ENCODE data around the gene CLTRN. TPM values are rescaled to one million over a fixed set of nuclear protein-coding genes. Genes with fewer than 3 reads are reported as not detected.

CLTRN gene
- total and polyA plus RNA-seq, 2 donors (not counting 3 experiments of a cell fraction or from before 2014, with no cell fraction given): 0.04 TPM; not detected in 1

DNA sequence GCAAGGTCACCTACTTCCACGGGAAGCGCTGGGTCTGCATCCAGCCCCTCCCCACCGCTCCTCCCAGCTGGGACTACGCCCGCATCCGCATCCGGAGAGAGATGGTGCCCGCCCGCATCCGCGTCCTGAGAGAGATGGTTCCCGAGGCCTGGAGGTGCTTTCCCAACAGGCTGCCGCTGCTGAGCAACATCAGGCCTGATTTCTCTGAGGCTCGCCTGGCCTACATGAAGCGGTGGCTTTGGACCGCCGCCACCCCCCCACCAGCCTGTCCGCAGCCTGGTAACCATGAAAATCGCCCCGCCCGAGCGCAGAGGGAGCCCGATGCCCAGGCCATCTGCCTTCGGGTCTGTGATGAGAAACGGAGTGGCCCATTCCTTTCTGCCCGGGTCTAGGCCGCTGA, 18.1 kb downstream of the CLTRN start:
- Histone ChIP-seq H3K79me2 (ENCODE audit: control insufficient read depth, insufficient read depth, low read length) (no peaks in the 10 kb centered on the region), H3K27me3 (ENCODE audit: control insufficient read depth in 2 of 2, insufficient read depth in 2 of 2, low read length in 2 of 2) (peaks cover 0 to 6% of the 10 kb centered on the region in 2 experiments), H3K4me3 (replicated peaks in 1 of 3; ENCODE audit: insufficient read depth in 1 of 3, low read depth in 1 of 3, low read length in 3 of 3) (no peak overlapping the region), H3K4me1 (ENCODE audit: control insufficient read depth, extremely low read depth, insufficient read depth, low read length) (no peaks in the 10 kb centered on the region), H3K9ac (replicated peaks; ENCODE audit: extremely low read depth, insufficient read depth, low read length) (no peak overlapping the region), H3K9me1 (replicated peaks; ENCODE audit: control insufficient read depth, extremely low read depth, insufficient read depth, low read length) (no peaks in the 10 kb centered on the region), H2AFZ (ENCODE audit: low read depth, low read length) (no peak overlapping the region), H3K9me3 (replicated peaks; ENCODE audit: control insufficient read depth, insufficient read depth, low read length) (no peaks in the 10 kb centered on the region), H4K20me1 (replicated peaks; ENCODE audit: control insufficient read depth, extremely low read depth, insufficient read depth, low read length) (no peaks in the 10 kb centered on the region), H3K4me2 (ENCODE audit: insufficient read depth, low read length) (no peak overlapping the region), H3K36me3 (ENCODE audit: control insufficient read depth in 2 of 2, extremely low read depth in 1 of 2, insufficient read depth in 2 of 2, low read length in 2 of 2) (no peaks in the 10 kb centered on the region), H3K27ac (ENCODE audit: insufficient read depth, low read depth, low read length) (no peak overlapping the region)
- CTCF ChIA-PET: no interaction called here
- dilution Hi-C loops (cut with MboI; ENCODE audit: extremely low pct_ligation_motif_present, low sequenced_read_pairs) (no loop called here), intact Hi-C loops (cut with micrococcal nuclease) (loop anchor here (5.0 to 10.0 kb wide), 3 partner anchors 62 to 299 kb away; no protein-coding TSS in a partner anchor)
- POLR2A ChIA-PET: no interaction called here
- FAIRE-seq (no peak), DNase-seq (ENCODE audit: low read depth, low spot score) (no peak)
- no TSS peak for BruUV-seq (replicated peaks)
- TF ChIP-seq EZH2 (IDR thresholded peaks at IDR 0.05; ENCODE audit: borderline replicate concordance, low read depth, low read length, severe bottlenecking): no peak
- no peak for TF ChIP-seq CTCF (IDR thresholded peaks at IDR 0.05; ENCODE audit: extremely low read depth in 1 of 2, insufficient read depth in 1 of 2, low read depth in 1 of 2, low read length in 2 of 2)
- no peak for TF ChIP-seq JUN (IDR thresholded peaks at IDR 0.05; ENCODE audit: borderline replicate concordance, insufficient read depth, insufficient read length, low read depth)
- no peak for TF ChIP-seq POLR2A (IDR thresholded peaks at IDR 0.05; ENCODE audit: low read depth, low read length)
- no peak for TF ChIP-seq GATA2 (IDR thresholded peaks at IDR 0.05; ENCODE audit: insufficient read depth, insufficient read length, low read depth, low read length)
- TF ChIP-seq POLR2AphosphoS5 (IDR thresholded peaks at IDR 0.05; ENCODE audit: insufficient read depth, low read depth, low read length): no peak
- TF ChIP-seq MYC (IDR thresholded peaks at IDR 0.05; ENCODE audit: low read depth, low read length): no peak
- TF ChIP-seq FOS (IDR thresholded peaks at IDR 0.05; ENCODE audit: borderline replicate concordance, insufficient read depth, low read length): no peak
- TF ChIP-seq MAX (IDR thresholded peaks at IDR 0.05; ENCODE audit: insufficient read depth, insufficient read length): no peak
